HEK293 (cell line): Measurements from ENCODE around the gene SP6.
A peak's percentile ranks its signal among the peaks of the same experiment; 100 is the strongest.

Experiments
- CTCF ChIA-PET: fragments of 350-600 bp; formaldehyde crosslinking; extraction: SDS; loops from one replicate; lab custom pipeline; 2021; ENCODE audit warnings: antibody characterized with exemption; lab: Yijun Ruan, JAX
- POLR2A ChIA-PET: fragments of 300-600 bp; formaldehyde crosslinking; extraction: SDS; loops from one replicate; lab custom pipeline; 2020; ENCODE audit warnings: antibody characterized with exemption, inconsistent platforms; lab: Yijun Ruan, JAX
- H3K27ac ChIP-seq: fragments of 200-500 bp; sonication (Bioruptor generic); 2 replicates; pipeline ENCODE4 v1.5.1; 2014; ENCODE audit warnings: low read depth, low read length, control low read depth, inconsistent platforms; ENCODE audit errors: extremely low read depth
- H3K36me3 ChIP-seq, 2 experiments: fragments of 200-500 bp in 1 of 2; sonication (Bioruptor generic) in 1 of 2; 1 replicate in 1 of 2; 2 replicates in 1 of 2; pipeline ENCODE4 v1.5.1; 2014 to 2017; ENCODE audit warnings: inconsistent platforms in 2 of 2, low read length in 2 of 2; ENCODE audit not compliant: control insufficient read depth in 2 of 2, insufficient read depth in 1 of 2
- H3K4me1 ChIP-seq: fragments of 200-500 bp; sonication (Bioruptor generic); 2 replicates; pipeline ENCODE4 v1.5.1; 2014; ENCODE audit warnings: mild to moderate bottlenecking, low read length, inconsistent platforms; ENCODE audit not compliant: control insufficient read depth, insufficient read depth
- H3K4me3 ChIP-seq: 2 replicates; pipeline ENCODE4 v1.5.1; 2011; ENCODE audit warnings: low read depth, mild to moderate bottlenecking, control low read depth, low read length, moderate library complexity
- H3K9me3 ChIP-seq: fragments of 200-500 bp; sonication (Bioruptor generic); 2 replicates; pipeline ENCODE4 v1.5.1; 2014; ENCODE audit warnings: low read depth, low read length, inconsistent platforms; ENCODE audit not compliant: control insufficient read depth, insufficient read depth
- CTCF ChIP-seq: fragments of 450-650 bp; formaldehyde crosslinking; IDR thresholded peaks from 2 replicates; pipeline ENCODE4 v1.5.1; 2016; ENCODE audit warnings: missing biosample characterization, missing genetic modification characterization
- GFI1B ChIP-seq: fragments of 450-650 bp; formaldehyde crosslinking; IDR thresholded peaks from 2 replicates; pipeline ENCODE4 v1.5.1; 2016; ENCODE audit warnings: missing biosample characterization, missing genetic modification characterization
- KLF17 ChIP-seq: fragments of 450-650 bp; formaldehyde crosslinking; IDR thresholded peaks from 2 replicates; pipeline ENCODE4 v1.5.1; 2016; ENCODE audit warnings: missing biosample characterization, missing genetic modification characterization
- OVOL3 ChIP-seq: fragments of 450-650 bp; formaldehyde crosslinking; IDR thresholded peaks from 2 replicates; pipeline ENCODE4 v1.5.1; 2016; ENCODE audit warnings: missing biosample characterization, missing genetic modification characterization
- PRDM1 ChIP-seq: fragments of 450-650 bp; formaldehyde crosslinking; IDR thresholded peaks from 2 replicates; pipeline ENCODE4; 2016; ENCODE audit warnings: missing biosample characterization, missing genetic modification characterization
- TSHZ1 ChIP-seq: fragments of 450-650 bp; formaldehyde crosslinking; IDR thresholded peaks from 2 replicates; pipeline ENCODE4 v1.5.1; 2016; ENCODE audit warnings: missing biosample characterization, missing genetic modification characterization, borderline replicate concordance
- YY1 ChIP-seq: fragments of 450-650 bp; formaldehyde crosslinking; IDR thresholded peaks from 2 replicates; pipeline ENCODE4 v1.5.1; 2018; ENCODE audit warnings: missing biosample characterization, missing genetic modification characterization
- ZBTB20 ChIP-seq: fragments of 450-650 bp; formaldehyde crosslinking; IDR thresholded peaks from 2 replicates; pipeline ENCODE4 v1.5.1; 2016; ENCODE audit warnings: missing biosample characterization, missing genetic modification characterization
- ZNF114 ChIP-seq: fragments of 450-650 bp; formaldehyde crosslinking; IDR thresholded peaks from 2 replicates; pipeline ENCODE4 v1.5.0; 2017; ENCODE audit warnings: missing biosample characterization, missing genetic modification characterization
- ZNF19 ChIP-seq: fragments of 450-650 bp; formaldehyde crosslinking; IDR thresholded peaks from 2 replicates; pipeline ENCODE4; 2016; ENCODE audit warnings: missing biosample characterization, missing genetic modification characterization, low read depth
- ZNF211 ChIP-seq: fragments of 450-650 bp; formaldehyde crosslinking; IDR thresholded peaks from 2 replicates; pipeline ENCODE4 v1.5.1; 2016; ENCODE audit warnings: low read depth, missing biosample characterization, missing genetic modification characterization
- ZNF362 ChIP-seq: fragments of 450-650 bp; formaldehyde crosslinking; IDR thresholded peaks from 2 replicates; pipeline ENCODE4 v1.5.1; 2016; ENCODE audit warnings: missing biosample characterization, missing genetic modification characterization
- ZNF48 ChIP-seq: fragments of 450-650 bp; formaldehyde crosslinking; IDR thresholded peaks from 2 replicates; pipeline ENCODE4 v1.5.1; 2016; ENCODE audit warnings: missing biosample characterization, missing genetic modification characterization
- ZNF501 ChIP-seq: fragments of 450-650 bp; formaldehyde crosslinking; IDR thresholded peaks from 2 replicates; pipeline ENCODE4 v1.5.1; 2016; ENCODE audit warnings: missing biosample characterization, missing genetic modification characterization
- ZNF529 ChIP-seq: fragments of 450-650 bp; formaldehyde crosslinking; IDR thresholded peaks from 2 replicates; pipeline ENCODE4 v1.5.1; 2017; ENCODE audit warnings: missing genetic modification characterization, missing biosample characterization; ENCODE audit not compliant: insufficient replicate concordance
- ZNF530 ChIP-seq: fragments of 450-650 bp; formaldehyde crosslinking; IDR thresholded peaks from 2 replicates; pipeline ENCODE4 v1.5.1; 2016; ENCODE audit warnings: low read depth, missing biosample characterization, missing genetic modification characterization
- ZNF600 ChIP-seq: fragments of 450-650 bp; formaldehyde crosslinking; IDR thresholded peaks from 2 replicates; pipeline ENCODE4 v1.5.1; 2016; ENCODE audit warnings: missing biosample characterization, missing genetic modification characterization
- ZNF664 ChIP-seq: fragments of 450-650 bp; formaldehyde crosslinking; IDR thresholded peaks from 2 replicates; pipeline ENCODE4 v1.5.1; 2016; ENCODE audit warnings: missing biosample characterization, missing genetic modification characterization
- ZNF701 ChIP-seq: fragments of 450-650 bp; formaldehyde crosslinking; IDR thresholded peaks from 2 replicates; pipeline ENCODE4 v1.5.1; 2016; ENCODE audit warnings: missing biosample characterization, missing genetic modification characterization
- ZNF704 ChIP-seq: fragments of 450-650 bp; formaldehyde crosslinking; IDR thresholded peaks from 2 replicates; pipeline ENCODE4 v1.5.1; 2016; ENCODE audit warnings: missing biosample characterization, missing genetic modification characterization
- ZNF843 ChIP-seq: fragments of 450-650 bp; formaldehyde crosslinking; IDR thresholded peaks from 2 replicates; pipeline ENCODE4 v1.5.1; 2016; ENCODE audit warnings: missing biosample characterization, missing genetic modification characterization

SP6 gene

GRCh38 chr17:47894498-47895346 is 43.8 kb upstream of the SP6 start (continued):
- peak; percentile 96 for TF ChIP-seq ZNF362
- TF ChIP-seq, all 188 proteins: peak for 3

- ChIA-PET POLR2A (interaction anchor here (0.6 to 4.5 kb wide), 4 partner anchors 50 to 728 kb away, joined by 3 to 29 read pairs (median 4); partner anchors contain the start of genes LRRC46, MRPL10 and SCRN2), CTCF (interaction anchor here (0.6 to 18.5 kb wide), 16 partner anchors 8 to 971 kb away, joined by 3 to 837 read pairs (median 6); partner anchors contain the start of genes PNPO, SCRN2 and SP6)
- no peaks in the 10 kb centered on the region for H3K36me3 ChIP-seq
- TF ChIP-seq ZNF114 (no peak), ZNF664 (peak; percentile 93), PRDM1 (peak; percentile 94)
- no peaks in the 10 kb centered on the region for H3K9me3 ChIP-seq
- no peak overlapping the region for H3K4me3 ChIP-seq
- no peak overlapping the region for H3K27ac ChIP-seq
- peaks cover 2% of the 10 kb centered on the region; the same call in 1 of the 2 replicates for H3K4me1 ChIP-seq
Observed at GRCh38 chr17:47891545-47892088, 40.7 kb upstream of the SP6 start.

- no peaks in the 10 kb centered on the region for H3K9me3 ChIP-seq
- H3K27ac ChIP-seq: no peak overlapping the region
- ChIA-PET POLR2A (interaction anchor here (0.6 to 4.5 kb wide), 9 partner anchors 9 to 196 kb away, joined by 3 to 29 read pairs (median 4); partner anchors contain the start of genes LRRC46, MRPL10, OSBPL7 and SCRN2), CTCF (interaction anchor here (0.5 to 18.5 kb wide), 46 partner anchors 9 to 994 kb away, joined by 3 to 837 read pairs (median 4); partner anchors contain the start of genes LRRC46, MRPL10, OSBPL7 and PNPO)
- no peaks in the 10 kb centered on the region for H3K36me3 ChIP-seq
- H3K4me1 ChIP-seq: peaks cover 2% of the 10 kb centered on the region; the same call in 1 of the 2 replicates
- H3K4me3 ChIP-seq: no peak overlapping the region
- TF ChIP-seq ZNF843 (tag by site-specific recombination) (no peak), ZNF48 (tag by site-specific recombination) (no peak), ZNF529 (tag by site-specific recombination) (no peak), ZNF501 (no peak), ZNF19 (tag by site-specific recombination) (no peak), ZNF530 (no peak), GFI1B (tag by site-specific recombination) (no peak), ZNF704 (no peak), ZNF600 (no peak), KLF17 (tag by site-specific recombination) (peak; percentile 67; the same call in 1 of the 2 replicates), OVOL3 (tag by site-specific recombination) (no peak), ZBTB20 (no peak), ZNF701 (tag by site-specific recombination) (no peak), ZNF211 (tag by site-specific recombination) (no peak), YY1 (tag by site-specific recombination) (no peak; the same call in 1 of the 2 replicates), TSHZ1 (tag by site-specific recombination) (no peak), CTCF (tag by site-specific recombination) (peak; percentile 94)
Observed at GRCh38 chr17:47889734-47890529, 39.0 kb upstream of the SP6 start.
